B cell (primary cell): ENCODE measurements around the gene KRTAP4-7.

Source experiments
- CTCF ChIP-seq: fragments of 200-600 bp; IDR thresholded peaks from one replicate; pipeline ENCODE4 v1.8.0; 2022; ENCODE audit warnings: antibody characterized with exemption, mild to moderate bottlenecking
- EZH2 ChIP-seq: IDR thresholded peaks from 2 replicates; pipeline ENCODE4 v1.6.1; 2012; ENCODE audit warnings: borderline replicate concordance, low read depth, mild to moderate bottlenecking, moderate library complexity, low read length; ENCODE audit not compliant: insufficient read depth, poor library complexity, severe bottlenecking

- TF ChIP-seq EZH2 (no peak), CTCF (no peak)
These were observed 50.2 kb downstream of the KRTAP4-7 start for GRCh38 chr17:41133880-41134735.
